Measurements from ENCODE around the gene DELE1. TPM values are rescaled to one million over a fixed set of nuclear protein-coding genes. Genes with fewer than 3 reads are reported as not detected.

The DELE1 gene
- total RNA-seq, 3 donors from 2014 or later (not counting 1 experiment from before 2014, with no cell fraction given): 106 to 125 (median 115) TPM

DNA sequence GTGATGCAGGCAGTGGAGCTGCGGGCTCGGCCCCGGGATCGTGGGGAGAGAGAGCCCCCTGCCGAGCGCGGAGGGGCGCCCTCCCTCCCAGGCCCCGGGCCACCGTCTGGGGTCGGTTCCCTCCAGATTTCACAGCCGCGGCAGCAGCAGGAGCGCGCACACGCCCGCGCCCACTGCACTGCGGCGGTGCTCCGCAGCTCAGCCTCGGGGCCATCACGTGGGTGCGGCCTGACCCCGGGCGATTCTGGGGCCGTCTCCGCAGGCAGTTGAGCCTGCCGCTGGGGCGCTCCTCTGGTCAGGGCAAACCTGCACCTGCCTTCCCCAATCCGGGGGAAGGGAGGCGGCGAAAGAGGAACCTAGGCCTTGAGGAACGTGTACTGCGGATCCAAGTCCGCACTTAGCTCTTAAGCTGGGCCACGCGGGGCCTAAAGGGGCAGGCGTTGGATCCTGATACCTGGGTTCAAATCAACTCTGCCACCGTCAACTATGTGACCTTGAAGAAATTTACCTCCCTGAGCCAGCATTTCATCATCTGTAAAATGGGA lies 9.4 kb upstream of the DELE1 start:
- Histone ChIP-seq H3K36me3 (ENCODE audit: control insufficient read depth, insufficient read depth, low read length) (no peaks in the 10 kb centered on the region), H3K4me1 (ENCODE audit: control insufficient read depth, insufficient read depth, low read length) (peaks cover 15% of the 10 kb centered on the region), H3K27ac (ENCODE audit: low read length) (no peak overlapping the region), H3K9me3 (ENCODE audit: control insufficient read depth, insufficient read depth, low read length) (no peaks in the 10 kb centered on the region), H3K27me3 (ENCODE audit: control insufficient read depth, insufficient read depth, low read length) (peaks cover 13% of the 10 kb centered on the region), H3K4me3 (ENCODE audit: low read length) (no peak overlapping the region)
- Mint-ChIP-seq H3K9me3 (no peaks in the 10 kb centered on the region), H3K4me1 (no peaks in the 10 kb centered on the region), H3K4me3 (peak overlapping the region; percentile 60), H3K27ac (no peak overlapping the region), H3K36me3 (no peaks in the 10 kb centered on the region), H3K27me3 (ENCODE audit: low read depth in 2 of 2) (peaks cover 26 to 44% of the 10 kb centered on the region in 2 donors)
- no peak for TF ChIP-seq CTCF (IDR thresholded peaks at IDR 0.05)
- intact Hi-C loops (cut with micrococcal nuclease): no loop called here
- peak; percentile 73 to 89 (median 78) for ATAC-seq
- 7% methylated on average over 40 of the region's 40 CpGs for WGBS (ENCODE audit: insufficient coverage)
- peak in 1 of 2 donors; percentile 43 for DNase-seq

- DNase-seq: no peak
- 95% methylated on average over 3 of the region's 3 CpGs for WGBS (ENCODE audit: insufficient coverage)
Measured at GRCh38 chr5:141914797-141915196, 8.9 kb upstream of the DELE1 start.

DNA sequence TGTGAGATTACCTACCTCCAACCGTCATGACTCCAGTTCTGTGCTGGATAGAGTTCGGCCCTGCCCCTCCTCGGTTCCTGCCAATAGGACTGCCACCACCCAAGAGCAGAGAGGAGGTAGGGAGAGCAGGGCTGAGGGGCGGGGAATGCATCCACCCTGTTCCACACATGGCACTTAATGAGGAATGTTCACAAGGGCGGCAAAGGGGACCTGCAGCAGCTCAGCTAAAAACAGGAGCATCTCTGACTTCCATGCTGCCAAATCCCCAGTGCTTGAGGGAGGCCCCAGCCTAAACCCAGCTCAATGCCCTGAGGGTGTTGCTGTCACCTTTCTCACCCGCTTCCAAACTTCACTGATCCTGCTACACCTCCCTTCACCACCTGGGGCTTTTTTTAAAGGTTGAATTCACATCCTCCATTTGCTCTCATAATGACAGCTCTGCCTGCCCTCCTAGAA lies 7.8 kb upstream of the DELE1 start:
- ATAC-seq (no peak), DNase-seq (no peak)
- Mint-ChIP-seq H3K36me3 (no peaks in the 10 kb centered on the region), H3K27me3 (ENCODE audit: low read depth in 2 of 2) (peaks cover 30 to 44% of the 10 kb centered on the region in 2 donors), H3K4me3 (no peak overlapping the region), H3K9me3 (no peaks in the 10 kb centered on the region), H3K4me1 (no peaks in the 10 kb centered on the region), H3K27ac (no peak overlapping the region)
- intact Hi-C loops (cut with micrococcal nuclease): no loop called here
- peaks cover 13% of the 10 kb centered on the region for H3K27me3 ChIP-seq (ENCODE audit: control insufficient read depth, insufficient read depth, low read length)
- no peak overlapping the region for H3K4me3 ChIP-seq (ENCODE audit: low read length)
- H3K4me1 ChIP-seq (ENCODE audit: control insufficient read depth, insufficient read depth, low read length): peaks cover 15% of the 10 kb centered on the region
- 92% methylated on average over 6 of the region's 6 CpGs for WGBS (ENCODE audit: insufficient coverage)
- no peak overlapping the region for H3K27ac ChIP-seq (ENCODE audit: low read length)
- TF ChIP-seq CTCF (IDR thresholded peaks at IDR 0.05): no peak
- no peaks in the 10 kb centered on the region for H3K9me3 ChIP-seq (ENCODE audit: control insufficient read depth, insufficient read depth, low read length)
- H3K36me3 ChIP-seq (ENCODE audit: control insufficient read depth, insufficient read depth, low read length): no peaks in the 10 kb centered on the region

More at GRCh38 chr5:141914797-141915196, 8.9 kb upstream of the DELE1 start:
- Mint-ChIP-seq H3K4me3 (peak overlapping the region; percentile 38), H3K27ac (no peak overlapping the region), H3K27me3 (ENCODE audit: low read depth in 2 of 2) (peaks cover 30 to 44% of the 10 kb centered on the region in 2 donors), H3K4me1 (no peaks in the 10 kb centered on the region), H3K36me3 (no peaks in the 10 kb centered on the region), H3K9me3 (no peaks in the 10 kb centered on the region)
- H3K9me3 ChIP-seq (ENCODE audit: control insufficient read depth, insufficient read depth, low read length): no peaks in the 10 kb centered on the region
- intact Hi-C loops (cut with micrococcal nuclease): no loop called here
- ATAC-seq: no peak
- peaks cover 15% of the 10 kb centered on the region for H3K4me1 ChIP-seq (ENCODE audit: control insufficient read depth, insufficient read depth, low read length)
- H3K4me3 ChIP-seq (ENCODE audit: low read length): no peak overlapping the region
- no peak overlapping the region for H3K27ac ChIP-seq (ENCODE audit: low read length)
- TF ChIP-seq CTCF (IDR thresholded peaks at IDR 0.05): no peak
- H3K27me3 ChIP-seq (ENCODE audit: control insufficient read depth, insufficient read depth, low read length): peaks cover 13% of the 10 kb centered on the region
- H3K36me3 ChIP-seq (ENCODE audit: control insufficient read depth, insufficient read depth, low read length): no peaks in the 10 kb centered on the region

DNA sequence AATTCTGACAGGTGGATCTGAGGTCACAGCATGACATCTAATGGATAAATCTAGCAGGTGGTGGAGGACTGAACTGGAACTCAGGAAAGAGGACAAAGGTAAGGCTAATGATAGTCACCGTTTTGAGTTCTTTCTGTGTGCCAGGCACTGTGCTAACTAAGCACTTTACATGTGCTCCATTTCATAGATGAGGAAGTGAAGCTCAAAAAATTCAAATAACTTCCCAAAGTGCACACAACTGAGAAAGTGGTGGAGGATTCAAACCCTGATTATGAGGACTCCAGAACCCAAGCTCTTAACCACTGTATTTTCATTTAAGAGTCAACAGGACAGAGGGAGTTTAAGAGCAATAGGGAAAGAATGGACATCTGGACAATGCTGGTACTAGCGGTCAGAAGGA lies 7.1 kb upstream of the DELE1 start:
- TF ChIP-seq CTCF (IDR thresholded peaks at IDR 0.05): no peak
- H3K27me3 Mint-ChIP-seq (ENCODE audit: low read depth in 2 of 2): peaks cover 30 to 44% of the 10 kb centered on the region in 2 donors
- H3K27ac Mint-ChIP-seq: no peak overlapping the region
- no peaks in the 10 kb centered on the region for H3K4me1 Mint-ChIP-seq
- 72% methylated on average over 2 of the region's 2 CpGs for WGBS (ENCODE audit: insufficient coverage)
- Histone ChIP-seq H3K36me3 (ENCODE audit: control insufficient read depth, insufficient read depth, low read length) (no peaks in the 10 kb centered on the region), H3K4me1 (ENCODE audit: control insufficient read depth, insufficient read depth, low read length) (peaks cover 15% of the 10 kb centered on the region), H3K4me3 (ENCODE audit: low read length) (no peak overlapping the region), H3K9me3 (ENCODE audit: control insufficient read depth, insufficient read depth, low read length) (no peaks in the 10 kb centered on the region), H3K27me3 (ENCODE audit: control insufficient read depth, insufficient read depth, low read length) (peaks cover 13% of the 10 kb centered on the region), H3K27ac (ENCODE audit: low read length) (no peak overlapping the region)
- intact Hi-C loops (cut with micrococcal nuclease): no loop called here
- DNase-seq (no peak), ATAC-seq (no peak)
- no peaks in the 10 kb centered on the region for H3K36me3 Mint-ChIP-seq
- no peaks in the 10 kb centered on the region for H3K9me3 Mint-ChIP-seq
- no peak overlapping the region for H3K4me3 Mint-ChIP-seq

Measured in natural killer cell (primary cell).